Vagina (tissue), 2 donors: ENCODE measurements around the gene USH2A.

Experiments used
- CTCF ChIP-seq, 3 experiments: fragments of 450-650 bp in 2 of 3; fragments of 200-600 bp in 1 of 3; sonication (generic) in 1 of 3; IDR thresholded peaks; one replicate each; pipeline ENCODE4 v1.5.1; 2017 to 2019; ENCODE audit warnings: antibody characterized with exemption in 3 of 3, mild to moderate bottlenecking in 2 of 3, moderate library complexity in 2 of 3
- POLR2A ChIP-seq, 2 donors: fragments of 450-650 bp; IDR thresholded peaks; one replicate each; pipeline ENCODE4 v1.6.1; 2017; ENCODE audit warnings: antibody characterized with exemption in 2 of 2, mild to moderate bottlenecking in 2 of 2, moderate library complexity in 2 of 2
- POLR2AphosphoS5 ChIP-seq, 2 donors: sonication (generic); formaldehyde crosslinking; IDR thresholded peaks; one replicate each; pipeline ENCODE4 v1.9.0; 2017; ENCODE audit warnings: antibody characterized with exemption in 2 of 2, mild to moderate bottlenecking in 2 of 2, low read depth in 1 of 2; ENCODE audit not compliant: insufficient read depth in 1 of 2

- no peak for TF ChIP-seq POLR2A (IDR thresholded peaks at IDR 0.05)
- TF ChIP-seq CTCF (IDR thresholded peaks at IDR 0.05), result no peak
- TF ChIP-seq POLR2AphosphoS5 (IDR thresholded peaks at IDR 0.05; ENCODE audit: insufficient read depth in 1 of 2, low read depth in 1 of 2), result no peak
Measured at GRCh38 chr1:215895893-215896292, 527.4 kb downstream of the USH2A start.
